HCT116 (cell line): ENCODE results near the gene TEDC1. TPM values are rescaled to one million over a fixed set of nuclear protein-coding genes. Genes with fewer than 3 reads are reported as not detected.

Experiments
- ATAC-seq: fragments of 200-7000 bp; cut with Tn5 transposase; 2 replicates; pipeline ENCODE4 v1.9.1; 2020; ENCODE audit warnings: mild to moderate bottlenecking, moderate library complexity
- BruUV-seq: library from RNA; stranded (reverse); fragments of 400-500 nt; replicated peaks from 2 replicates; lab custom pipeline; 2021; lab: Mats Ljungman, UMichigan
- CTCF ChIA-PET: fragments of 300-600 bp; sonication (Branson Sonifier 250); formaldehyde crosslinking; loops from one replicate; lab custom pipeline; 2021; ENCODE audit warnings: antibody characterized with exemption; lab: Charles Lee
- POLR2A ChIA-PET: fragments of 300-600, 350-600 bp; sonication (Branson Sonifier 250); formaldehyde crosslinking; loops from one replicate; lab custom pipeline; 2021; ENCODE audit warnings: antibody characterized with exemption; lab: Charles Lee
- RAD21 ChIA-PET, 2 experiments: fragments of 300-600 bp; sonication (Branson Sonifier 250); formaldehyde crosslinking; loops; one replicate each; lab custom pipeline; 2023; ENCODE audit warnings: low total read pairs in 2 of 2; ENCODE audit not compliant: uncharacterized antibody in 2 of 2, unreplicated experiment in 2 of 2, low non-redundant PET in 1 of 2; lab: Charles Lee
- DNase-seq: peaks from one replicate; pipeline ENCODE4 v3.0.0-alpha.2; 2010; ENCODE audit warnings: low read depth, low spot score
- H2AFZ ChIP-seq: fragments of 200-600 bp; shearing (Covaris generic), sonication (generic); 2 replicates; pipeline ENCODE4 v1.6.1; 2017; ENCODE audit warnings: low read depth, mixed run types, mixed read lengths, antibody characterized with exemption, low read length; ENCODE audit not compliant: poor library complexity, severe bottlenecking
- H3K27ac ChIP-seq: 2 replicates; pipeline ENCODE4 v1.5.1; 2012; ENCODE audit warnings: low read depth, low read length
- H3K27me3 ChIP-seq: fragments of 200-600 bp; sonication (generic); 2 replicates; pipeline ENCODE4 v1.6.1; 2016; ENCODE audit warnings: mixed run types, low read length, mixed read lengths; ENCODE audit not compliant: insufficient read depth
- H3K36me3 ChIP-seq, 2 experiments: fragments of 200-500 bp in 1 of 2; fragments of 200-600 bp in 1 of 2; sonication (Bioruptor generic) in 1 of 2; sonication (generic) in 1 of 2; 2 replicates each; pipeline versions ENCODE4 v1.5.1 to v1.6.1; 2014 to 2016; ENCODE audit warnings: low read length in 2 of 2, inconsistent platforms in 1 of 2, mixed read lengths in 1 of 2, mixed run types in 1 of 2; ENCODE audit not compliant: insufficient read depth in 2 of 2, control insufficient read depth in 1 of 2
- H3K4me1 ChIP-seq, 2 experiments: fragments of 200-600 bp in 1 of 2; sonication (generic) in 1 of 2; 2 replicates each; pipeline versions ENCODE4 v1.5.1 to v1.6.1; 2012 to 2017; ENCODE audit warnings: low read length in 2 of 2, inconsistent platforms in 1 of 2, mild to moderate bottlenecking in 1 of 2, mixed read lengths in 1 of 2, mixed run types in 1 of 2, moderate library complexity in 1 of 2; ENCODE audit not compliant: insufficient read depth in 2 of 2, control insufficient read depth in 1 of 2
- H3K4me2 ChIP-seq: fragments of 200-600 bp; sonication (generic); 2 replicates; pipeline ENCODE4 v1.6.1; 2017; ENCODE audit warnings: mixed run types, low read length, mixed read lengths
- H3K4me3 ChIP-seq, 2 experiments: fragments of 200-600 bp in 1 of 2; sonication (generic) in 1 of 2; replicated peaks in 1 of 2; 2 replicates each; pipeline ENCODE4 v1.5.1; 2011 to 2016; ENCODE audit warnings: low read length in 2 of 2, control low read depth in 1 of 2, low read depth in 1 of 2, mild to moderate bottlenecking in 1 of 2, mixed read lengths in 1 of 2, mixed run types in 1 of 2
- H3K79me2 ChIP-seq: fragments of 200-600 bp; sonication (generic); 2 replicates; pipeline ENCODE4 v1.6.1; 2017; ENCODE audit warnings: mild to moderate bottlenecking, mixed run types, low read length, moderate library complexity, mixed read lengths; ENCODE audit not compliant: insufficient read depth
- H3K9ac ChIP-seq: fragments of 200-600 bp; sonication (generic); 2 replicates; pipeline ENCODE4 v1.6.1; 2016; ENCODE audit warnings: low read length, mixed read lengths
- H3K9me2 ChIP-seq: fragments of 200-600 bp; sonication (generic), shearing (Covaris generic); 2 replicates; pipeline ENCODE4 v1.6.1; 2017; ENCODE audit warnings: mixed run types, mild to moderate bottlenecking, moderate library complexity; ENCODE audit not compliant: insufficient read depth
- H3K9me3 ChIP-seq, 2 experiments: fragments of 200-500 bp in 1 of 2; fragments of 200-600 bp in 1 of 2; sonication (Bioruptor generic) in 1 of 2; sonication (generic) in 1 of 2; 2 replicates each; pipeline ENCODE4 v1.6.1; 2014 to 2017; ENCODE audit warnings: low read length in 2 of 2, mixed read lengths in 2 of 2, inconsistent platforms in 1 of 2, low read depth in 1 of 2, mild to moderate bottlenecking in 1 of 2, mixed run types in 1 of 2, moderate library complexity in 1 of 2; ENCODE audit not compliant: control insufficient read depth in 1 of 2, insufficient read depth in 1 of 2
- H4K20me1 ChIP-seq: fragments of 200-600 bp; sonication (generic), shearing (Covaris generic); 2 replicates; pipeline ENCODE4 v1.6.1; 2017; ENCODE audit warnings: mixed run types, mild to moderate bottlenecking, moderate library complexity; ENCODE audit not compliant: insufficient read depth
- CEBPB ChIP-seq: IDR thresholded peaks from 2 replicates; pipeline ENCODE4 v1.6.1; 2012; ENCODE audit warnings: low read depth
- EZH2phosphoT487 ChIP-seq: fragments of 200-600 bp; IDR thresholded peaks from 2 replicates; pipeline ENCODE4 v1.6.1; 2018; ENCODE audit warnings: antibody characterized with exemption, borderline replicate concordance
- POLR2A ChIP-seq: IDR thresholded peaks from 2 replicates; pipeline ENCODE4 v1.7.0; 2011; ENCODE audit warnings: borderline replicate concordance; ENCODE audit not compliant: insufficient read depth, insufficient read length; ENCODE audit errors: extremely low read depth
- SIN3A ChIP-seq: IDR thresholded peaks from 2 replicates; pipeline ENCODE4 v1.6.1; 2012; ENCODE audit warnings: low read depth
- SRF ChIP-seq: IDR thresholded peaks from 2 replicates; pipeline ENCODE4 v1.6.1; 2012; ENCODE audit warnings: low read depth
- TCF7L2 ChIP-seq: IDR thresholded peaks from 2 replicates; pipeline ENCODE4 v1.7.0; 2011; ENCODE audit warnings: borderline replicate concordance, inconsistent platforms; ENCODE audit not compliant: insufficient read depth, insufficient read length; ENCODE audit errors: extremely low read depth
- YY1 ChIP-seq: IDR thresholded peaks from 2 replicates; pipeline ENCODE4 v1.6.1; 2011; ENCODE audit warnings: low read length, low read depth, moderate library complexity, mild to moderate bottlenecking; ENCODE audit not compliant: insufficient replicate concordance; ENCODE audit errors: extremely low read depth
- intact Hi-C: fragments of 100-400 bp; cut with micrococcal nuclease; formaldehyde crosslinking; loops from 2 replicates; pipeline ENCODE4 v1.10.0; 2022
- total RNA-seq: library from RNA; stranded (reverse); gene quantifications from one replicate; pipeline ENCODE4 v1.2.1, GENCODE V29; 2021; ENCODE audit not compliant: unreplicated experiment

TEDC1 gene
- total RNA-seq, 1 experiment from 2014 or later, result 40.4 TPM

DNA sequence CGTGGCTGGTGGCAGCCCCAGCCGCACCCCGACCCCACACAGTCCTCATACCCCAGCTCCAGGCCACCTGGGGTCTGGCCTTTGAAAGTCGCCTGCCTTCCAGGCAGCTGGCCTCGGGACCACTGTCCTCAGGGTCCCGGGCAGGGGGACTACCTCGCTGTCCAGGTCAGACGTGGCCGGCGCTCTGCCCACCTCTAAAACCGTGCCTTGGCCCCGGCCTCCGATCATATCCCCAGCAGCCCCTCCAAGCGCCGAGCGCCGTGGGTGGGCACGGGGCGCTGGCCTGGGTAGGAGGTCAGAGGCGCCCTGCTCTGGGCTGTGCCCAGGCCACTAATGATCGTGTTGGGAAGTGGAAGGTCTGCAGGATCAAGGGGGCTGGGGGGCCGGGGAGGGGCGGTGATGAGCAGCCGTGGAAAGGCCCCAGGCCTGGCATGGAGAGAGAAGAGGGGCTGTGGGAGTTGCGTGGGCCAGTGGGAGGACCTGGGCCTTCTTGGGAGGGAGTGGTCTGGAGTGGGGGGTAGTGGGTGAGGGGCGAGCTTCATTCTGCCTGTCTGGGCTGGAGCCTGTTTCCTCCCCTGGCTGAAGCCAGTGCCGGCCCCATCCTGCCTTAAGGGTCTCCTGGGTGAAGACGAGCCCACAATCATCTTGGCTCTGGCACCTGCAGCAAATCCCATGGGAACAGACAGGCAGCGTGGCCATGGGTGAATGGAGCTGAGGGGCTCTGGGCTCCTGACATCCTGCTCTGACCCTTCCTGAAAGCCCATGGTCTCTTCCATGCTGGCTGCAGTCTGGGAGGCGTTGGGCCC is 40.2 kb downstream of the TEDC1 start (continued):
- TF ChIP-seq EZH2phosphoT487 (no peak), TCF7L2 (no peak), POLR2A (no peak), CEBPB (no peak), YY1 (no peak)

DNA sequence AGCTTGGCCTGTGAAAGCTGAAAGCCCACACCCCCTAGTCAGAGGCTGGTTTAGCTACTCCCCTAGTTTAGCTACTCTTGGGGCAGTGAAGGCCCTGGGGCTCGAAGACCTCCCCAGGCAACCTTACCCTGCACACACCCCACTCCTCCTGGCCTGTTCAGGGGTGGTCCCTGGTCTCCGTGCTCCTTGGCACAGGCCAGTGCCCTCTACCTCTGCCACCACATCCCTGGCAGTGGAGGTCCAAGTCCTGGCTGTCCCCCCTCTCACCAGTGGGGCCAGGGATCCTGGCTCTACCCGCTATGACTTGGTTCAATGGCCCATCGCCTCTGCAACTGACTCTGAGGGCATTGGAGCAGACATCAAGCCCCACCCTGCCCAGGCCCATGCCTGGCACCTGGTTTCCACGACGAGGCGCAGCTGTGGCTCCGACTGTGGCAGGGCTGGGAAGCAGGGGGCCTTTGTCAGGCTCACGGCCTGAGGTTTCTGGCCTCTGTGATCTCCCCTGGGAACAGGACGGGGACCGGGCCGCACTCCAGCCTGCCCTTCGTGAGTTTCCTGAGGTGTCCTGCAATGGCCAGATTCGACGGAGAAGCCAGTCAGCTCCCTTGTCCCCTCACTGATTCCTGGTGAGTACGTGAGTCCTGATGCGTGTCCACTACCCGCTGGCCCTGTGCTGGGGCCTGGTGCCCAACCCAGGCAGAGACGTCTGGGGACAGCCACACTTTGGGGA is 41.0 kb downstream of the TEDC1 start:
- POLR2A ChIA-PET, result no interaction called here
- Histone ChIP-seq H3K9me3 (no peaks in the 10 kb centered on the region), H3K79me2 (no peaks in the 10 kb centered on the region), H2AFZ (no peak overlapping the region), H3K9me2 (no peaks in the 10 kb centered on the region), H3K27me3 (no peaks in the 10 kb centered on the region), H3K4me1 (peaks cover 4 to 12% of the 10 kb centered on the region in 2 experiments; a peak in 3 of 4 replicates), H3K9ac (no peak overlapping the region)
- RAD21 ChIA-PET, result interaction anchor here in 1 of 2 experiments (1.2 kb wide), 1 partner anchor 161 kb away, joined by 3 read pairs; no protein-coding TSS in a partner anchor
- no peak for DNase-seq
- intact Hi-C loops, result loop anchor here (10.0 kb wide), 1 partner anchor 623 kb away; no protein-coding TSS in a partner anchor
- CTCF ChIA-PET, result interaction anchor here (1.1 to 2.2 kb wide), 3 partner anchors 43 to 162 kb away, joined by 3 to 19 read pairs (median 7); no protein-coding TSS in a partner anchor
- no peak for TF ChIP-seq SRF
- TF ChIP-seq SIN3A, result no peak
- no peak for TF ChIP-seq TCF7L2
- TF ChIP-seq, all 23 proteins: peak for 0
- Histone ChIP-seq H3K4me3 (no peak overlapping the region), H3K36me3 (no peaks in the 10 kb centered on the region), H3K4me2 (no peak overlapping the region), H4K20me1 (no peaks in the 10 kb centered on the region), H3K27ac (no peak overlapping the region; the same call in 1 of the 2 replicates)
- BruUV-seq, result no TSS peak
- no peak for ATAC-seq
